H1 (cell line): ENCODE measurements around the gene CTNND2. TPM values are rescaled to one million over a fixed set of nuclear protein-coding genes. Genes with fewer than 3 reads are reported as not detected.

Experiments
- CTCF ChIA-PET: fragments of 300-600 bp; sonication (Branson Sonifier 250); formaldehyde crosslinking; loops from one replicate; lab custom pipeline; 2021; ENCODE audit not compliant: partially characterized antibody; lab: Charles Lee
- POLR2A ChIA-PET: fragments of 300-600 bp; sonication (Branson Sonifier 250); formaldehyde crosslinking; loops from one replicate; lab custom pipeline; 2021; ENCODE audit warnings: inconsistent platforms; ENCODE audit not compliant: partially characterized antibody; lab: Charles Lee
- DNase-seq, 2 experiments: peaks; one replicate each; pipeline versions ENCODE4 v3.0.0 to v3.0.0-alpha.2; 2010 to 2022; ENCODE audit warnings: low spot score in 2 of 2, low read depth in 1 of 2, mixed read lengths in 1 of 2
- FAIRE-seq: peaks from 2 replicates; lab custom pipeline; 2011; peaks lifted over from hg19 to GRCh38; lab: Jason Lieb, UNC
- H2AFZ ChIP-seq: 2 replicates; pipeline ENCODE4 v1.8.1; 2012; ENCODE audit warnings: low read length, inconsistent platforms
- H2AK5ac ChIP-seq: 2 replicates; pipeline ENCODE4 v1.6.1; 2013; ENCODE audit warnings: low read depth, low read length
- H2BK120ac ChIP-seq: replicated peaks from 2 replicates; pipeline ENCODE3; 2013; ENCODE audit warnings: low read depth, low read length, inconsistent platforms
- H2BK12ac ChIP-seq: 2 replicates; pipeline ENCODE4 v1.6.1; 2013; ENCODE audit warnings: low read depth, low read length
- H2BK15ac ChIP-seq: 2 replicates; pipeline ENCODE4 v1.6.1; 2013; ENCODE audit warnings: low read length
- H2BK20ac ChIP-seq: 2 replicates; pipeline ENCODE4 v1.6.1; 2013; ENCODE audit warnings: low read length
- H2BK5ac ChIP-seq: 2 replicates; pipeline ENCODE4 v1.6.1; 2013; ENCODE audit warnings: low read depth, low read length
- H3K14ac ChIP-seq: 2 replicates; pipeline ENCODE4 v1.6.1; 2013; ENCODE audit warnings: inconsistent platforms; ENCODE audit not compliant: insufficient read length
- H3K18ac ChIP-seq: 2 replicates; pipeline ENCODE4 v1.6.1; 2013; ENCODE audit warnings: low read length; ENCODE audit errors: extremely low read depth
- H3K23ac ChIP-seq: 2 replicates; pipeline ENCODE4 v1.6.1; 2013; ENCODE audit warnings: inconsistent platforms; ENCODE audit not compliant: insufficient read length
- H3K23me2 ChIP-seq: 2 replicates; pipeline ENCODE4 v1.6.1; 2013; ENCODE audit warnings: low read depth, low read length
- H3K27ac ChIP-seq: 2 replicates; pipeline ENCODE4 v1.6.1; 2011; ENCODE audit warnings: low read depth, low read length, inconsistent platforms
- H3K27me3 ChIP-seq, 4 experiments: replicated peaks in 1 of 4; 1 replicate in 1 of 4; 2 replicates in 3 of 4; pipeline versions ENCODE4 v1.6.1 to v1.8.1; 2011 to 2013; ENCODE audit warnings: low read length in 3 of 4, mild to moderate bottlenecking in 3 of 4, inconsistent platforms in 2 of 4, mixed read lengths in 2 of 4, moderate library complexity in 1 of 4; ENCODE audit not compliant: control insufficient read depth in 3 of 4, insufficient read depth in 3 of 4; ENCODE audit errors: extremely low read depth in 1 of 4
- H3K36me3 ChIP-seq, 4 experiments: 2 replicates each; pipeline versions ENCODE4 v1.6.1 to v1.8.1; 2011 to 2013; ENCODE audit warnings: mild to moderate bottlenecking in 4 of 4, low read length in 3 of 4, moderate library complexity in 2 of 4, control low read depth in 1 of 4, inconsistent platforms in 1 of 4; ENCODE audit not compliant: insufficient read depth in 4 of 4, control insufficient read depth in 2 of 4
- H3K4ac ChIP-seq: replicated peaks from 2 replicates; pipeline ENCODE3; 2013; ENCODE audit warnings: low read length, low read depth, mixed read lengths, inconsistent platforms; ENCODE audit not compliant: insufficient read length
- H3K4me1 ChIP-seq, 4 experiments: replicated peaks in 1 of 4; 1 replicate in 1 of 4; 2 replicates in 3 of 4; pipeline versions ENCODE4 v1.6.1 to v1.8.1; 2011 to 2013; ENCODE audit warnings: low read length in 3 of 4, inconsistent platforms in 2 of 4, mixed read lengths in 1 of 4; ENCODE audit not compliant: insufficient read depth in 4 of 4, control insufficient read depth in 3 of 4
- H3K4me2 ChIP-seq, 2 experiments: 2 replicates each; pipeline versions ENCODE4 v1.6.1 to v1.8.1; 2011 to 2013; ENCODE audit warnings: low read depth in 2 of 2, low read length in 2 of 2, control low read depth in 1 of 2, inconsistent platforms in 1 of 2, mild to moderate bottlenecking in 1 of 2; ENCODE audit not compliant: insufficient read depth in 1 of 2
- H3K4me3 ChIP-seq, 4 experiments: fragments of 200-600, 300-600 bp in 1 of 4; sonication (generic), shearing (Covaris generic), sonication (Bioruptor Twin) in 1 of 4; 2 replicates each; pipeline versions ENCODE4 v1.5.1 to v1.8.1; 2011 to 2016; ENCODE audit warnings: low read length in 4 of 4, low read depth in 3 of 4, control low read depth in 2 of 4, inconsistent platforms in 2 of 4, mild to moderate bottlenecking in 2 of 4, mixed read lengths in 1 of 4, moderate library complexity in 1 of 4; ENCODE audit not compliant: insufficient read depth in 2 of 4; ENCODE audit errors: extremely low read depth in 1 of 4
- H3K56ac ChIP-seq: replicated peaks from 2 replicates; pipeline ENCODE3; 2013; ENCODE audit warnings: low read depth, mild to moderate bottlenecking, mixed read lengths, low read length, inconsistent platforms; ENCODE audit not compliant: insufficient read length
- H3K79me1 ChIP-seq: 2 replicates; pipeline ENCODE4 v1.6.1; 2013; ENCODE audit warnings: low read depth, low read length, control low read depth
- H3K79me2 ChIP-seq, 2 experiments: 2 replicates each; pipeline versions ENCODE4 v1.6.1 to v1.8.1; 2012 to 2013; ENCODE audit warnings: low read length in 2 of 2, mild to moderate bottlenecking in 2 of 2, inconsistent platforms in 1 of 2; ENCODE audit not compliant: insufficient read depth in 2 of 2, control insufficient read depth in 1 of 2
- H3K9ac ChIP-seq, 4 experiments: replicated peaks in 1 of 4; 1 replicate in 1 of 4; 2 replicates in 3 of 4; pipeline versions ENCODE4 v1.6.1 to v1.8.1; 2011 to 2013; ENCODE audit warnings: low read depth in 3 of 4, low read length in 3 of 4, control low read depth in 2 of 4, mild to moderate bottlenecking in 2 of 4, moderate library complexity in 2 of 4, inconsistent platforms in 1 of 4; ENCODE audit errors: extremely low read depth in 1 of 4
- H3K9me3 ChIP-seq, 2 experiments: 2 replicates each; pipeline versions ENCODE4 v1.6.1 to v1.8.1; 2012 to 2013; ENCODE audit warnings: mild to moderate bottlenecking in 2 of 2, moderate library complexity in 2 of 2, control low read depth in 1 of 2, inconsistent platforms in 1 of 2, low read depth in 1 of 2, low read length in 1 of 2, mixed read lengths in 1 of 2; ENCODE audit not compliant: insufficient read depth in 2 of 2
- H4K20me1 ChIP-seq, 2 experiments: replicated peaks in 1 of 2; 2 replicates each; pipeline versions ENCODE3 to v1.8.1; 2011 to 2013; ENCODE audit warnings: inconsistent platforms in 2 of 2, low read length in 2 of 2, mild to moderate bottlenecking in 1 of 2; ENCODE audit not compliant: insufficient read depth in 2 of 2, control insufficient read depth in 1 of 2
- H4K5ac ChIP-seq: 2 replicates; pipeline ENCODE4 v1.6.1; 2013; ENCODE audit warnings: low read length, low read depth, mixed read lengths, inconsistent platforms; ENCODE audit not compliant: insufficient read length
- H4K8ac ChIP-seq: 2 replicates; pipeline ENCODE4 v1.8.0; 2013; ENCODE audit warnings: mild to moderate bottlenecking, moderate library complexity, low read length, inconsistent platforms; ENCODE audit not compliant: insufficient read depth; ENCODE audit errors: extremely low read depth
- H4K91ac ChIP-seq: replicated peaks from 2 replicates; pipeline ENCODE3; 2013; ENCODE audit warnings: low read length, mixed read lengths, inconsistent platforms; ENCODE audit not compliant: insufficient read length
- ATF2 ChIP-seq: IDR thresholded peaks from 2 replicates; pipeline ENCODE4 v1.6.1; 2012; ENCODE audit warnings: low read length, inconsistent platforms
- BRCA1 ChIP-seq: IDR thresholded peaks from 2 replicates; pipeline ENCODE4 v1.6.1; 2012; ENCODE audit warnings: low read depth, low read length, improper control_type of control experiment
- CBX8 ChIP-seq: fragments of 300-800, 300-1000 bp; sonication (generic); IDR thresholded peaks from 2 replicates; pipeline ENCODE4 v1.7.1; 2016; ENCODE audit warnings: low read depth, low read length, borderline replicate concordance
- CHD2 ChIP-seq: IDR thresholded peaks from 2 replicates; pipeline ENCODE4 v1.6.1; 2012; ENCODE audit warnings: low read length, improper control_type of control experiment
- EGR1 ChIP-seq: IDR thresholded peaks from 2 replicates; pipeline ENCODE4 v1.6.1; 2011; ENCODE audit warnings: low read depth, low read length, borderline replicate concordance
- EP300 ChIP-seq, 2 experiments: IDR thresholded peaks; 1 replicate in 1 of 2; 2 replicates in 1 of 2; pipeline ENCODE4 v1.6.1; 2011 to 2012; ENCODE audit warnings: low read depth in 2 of 2, low read length in 2 of 2, mild to moderate bottlenecking in 2 of 2, borderline replicate concordance in 1 of 2, inconsistent platforms in 1 of 2, moderate library complexity in 1 of 2
- KDM4A ChIP-seq: IDR thresholded peaks from one replicate; pipeline ENCODE4 v1.7.1; 2012; ENCODE audit warnings: low read depth, mild to moderate bottlenecking, moderate library complexity, low read length, inconsistent platforms; ENCODE audit not compliant: severe bottlenecking
- SIRT6 ChIP-seq: IDR thresholded peaks from one replicate; pipeline ENCODE4 v1.7.1; 2012; ENCODE audit warnings: low read length, inconsistent platforms
- SUZ12 ChIP-seq: fragments of 200-600 bp; sonication (generic); IDR thresholded peaks from 2 replicates; pipeline ENCODE4 v1.6.1; 2012; ENCODE audit warnings: mild to moderate bottlenecking, inconsistent platforms, low read length, moderate library complexity, mixed read lengths
- ZNF274 ChIP-seq: IDR thresholded peaks from 2 replicates; pipeline ENCODE4 v1.7.0; 2012; ENCODE audit warnings: low read length, borderline replicate concordance; ENCODE audit errors: extremely low read depth
- WGBS, 2 experiments: shearing (Covaris generic) in 1 of 2; methylation state at CpG; one replicate each; pipeline versions ENCODE4 v1.1.6 to v1.1.7; 2013 to 2015; ENCODE audit warnings: low lambda C conversion rate in 2 of 2, mixed read lengths in 2 of 2, inconsistent platforms in 1 of 2, low coverage in 1 of 2, missing lambda C conversion rate in 1 of 2; ENCODE audit not compliant: insufficient replicate concordance in 2 of 2, insufficient coverage in 1 of 2, insufficient read length in 1 of 2; ENCODE audit errors: extremely low coverage in 1 of 2, missing lambda C conversion rate in 1 of 2; 5-methylcytosine and 5-hydroxymethylcytosine counted together
- polyA plus RNA-seq, 7 experiments: library from polyadenylated mRNA; depleted of rRNA in 3 of 7; stranded (reverse) in 5 of 7; unstranded in 2 of 7; fragments of >200 nt in 5 of 7; fragments of 200-250 nt in 2 of 7; gene quantifications; 1 replicate in 5 of 7; 2 replicates in 1 of 7; 4 replicates in 1 of 7; pipeline versions ENCODE4 v1.2.1 to v1.2.3, GENCODE V29; 2011 to 2013; ENCODE audit warnings: missing spikeins in 2 of 7, mixed read lengths in 2 of 7
- total RNA-seq: library from RNA; stranded (reverse); fragmentation: NEBNext Ultra II Directional; extraction: Animal tissue kit (Norgen Biotek cat#: 25700); gene quantifications from 2 replicates; pipeline ENCODE4 v1.2.1, GENCODE V29; 2021

The CTNND2 gene
- total and polyA plus RNA-seq, 2 of the 8 experiments (the other 6 are each of a cell fraction or from before 2014, with no cell fraction given), result 7.4 to 14.2 TPM

GRCh38 chr5:11224436-11225187, 679.6 kb downstream of the CTNND2 start:
- H3K36me3 ChIP-seq, result no peaks in the 10 kb centered on the region
- no peaks in the 10 kb centered on the region for H3K79me2 ChIP-seq
- ChIA-PET POLR2A (no interaction called here), CTCF (interaction anchor here (0.6 to 0.9 kb wide), 2 partner anchors 12 to 726 kb away, joined by 3 read pairs; no protein-coding TSS in a partner anchor)
- no peak overlapping the region for H3K4me3 ChIP-seq
- no peak for TF ChIP-seq ATF2
- TF ChIP-seq CBX8, result no peak
- TF ChIP-seq BRCA1, result no peak
- no peak for TF ChIP-seq SIRT6
- no peak for TF ChIP-seq KDM4A
- no peak for TF ChIP-seq ZNF274
- no peak for TF ChIP-seq EP300 (IDR thresholded peaks at IDR 0.05; ENCODE audit: borderline replicate concordance in 1 of 2, low read depth in 2 of 2, low read length in 2 of 2)
- TF ChIP-seq EGR1, result no peak
- no peak for TF ChIP-seq SUZ12
- TF ChIP-seq CHD2, result no peak
- no peak overlapping the region for H4K8ac ChIP-seq
- no peak overlapping the region for H3K9ac ChIP-seq
- 94% methylated on average over 1 of the region's 1 CpG; no CpG with 5 or more reads in 1 of the 2 experiments for whole genome bisulfite sequencing, 2 experiments
- no peak for FAIRE-seq
- H2BK120ac ChIP-seq, result no peak overlapping the region
- H3K79me1 ChIP-seq, result no peaks in the 10 kb centered on the region
- no peak overlapping the region for H3K23ac ChIP-seq
- no peak overlapping the region for H2BK20ac ChIP-seq
- no peak overlapping the region for H3K56ac ChIP-seq
- no peak overlapping the region for H2BK12ac ChIP-seq
- H4K91ac ChIP-seq, result no peak overlapping the region
- H3K4me1 ChIP-seq, result no peaks in the 10 kb centered on the region
- H3K23me2 ChIP-seq, result no peaks in the 10 kb centered on the region
- H3K4me2 ChIP-seq, result no peak overlapping the region
- H3K14ac ChIP-seq, result no peak overlapping the region
- H3K27ac ChIP-seq, result no peak overlapping the region
- H3K4ac ChIP-seq, result no peak overlapping the region
- no peak overlapping the region for H2BK15ac ChIP-seq
- no peaks in the 10 kb centered on the region for H3K9me3 ChIP-seq
- no peak overlapping the region for H2AK5ac ChIP-seq
- no peaks in the 10 kb centered on the region for H3K27me3 ChIP-seq
- H4K5ac ChIP-seq, result no peak overlapping the region
- DNase-seq, result no peak
- H3K18ac ChIP-seq, result no peak overlapping the region
- no peaks in the 10 kb centered on the region for H4K20me1 ChIP-seq
- no peak overlapping the region for H2BK5ac ChIP-seq
- H2AFZ ChIP-seq, result no peak overlapping the region
